Vagina (tissue), 2 donors: ENCODE measurements around the gene ASAP2.

Source experiments
- POLR2A ChIP-seq, 2 donors: fragments of 450-650 bp; IDR thresholded peaks; one replicate each; pipeline ENCODE4 v1.6.1; 2017; ENCODE audit warnings: antibody characterized with exemption in 2 of 2, mild to moderate bottlenecking in 2 of 2, moderate library complexity in 2 of 2
- POLR2AphosphoS5 ChIP-seq, 2 donors: sonication (generic); formaldehyde crosslinking; IDR thresholded peaks; one replicate each; pipeline ENCODE4 v1.9.0; 2017; ENCODE audit warnings: antibody characterized with exemption in 2 of 2, mild to moderate bottlenecking in 2 of 2, low read depth in 1 of 2; ENCODE audit not compliant: insufficient read depth in 1 of 2
- TF ChIP-seq, protein P1 (sequence below), 3 experiments: fragments of 450-650 bp in 2 of 3; fragments of 200-600 bp in 1 of 3; sonication (generic) in 1 of 3; IDR thresholded peaks; one replicate each; pipeline ENCODE4 v1.5.1; 2017 to 2019; ENCODE audit warnings: antibody characterized with exemption in 3 of 3, mild to moderate bottlenecking in 2 of 3, moderate library complexity in 2 of 3

DNA sequence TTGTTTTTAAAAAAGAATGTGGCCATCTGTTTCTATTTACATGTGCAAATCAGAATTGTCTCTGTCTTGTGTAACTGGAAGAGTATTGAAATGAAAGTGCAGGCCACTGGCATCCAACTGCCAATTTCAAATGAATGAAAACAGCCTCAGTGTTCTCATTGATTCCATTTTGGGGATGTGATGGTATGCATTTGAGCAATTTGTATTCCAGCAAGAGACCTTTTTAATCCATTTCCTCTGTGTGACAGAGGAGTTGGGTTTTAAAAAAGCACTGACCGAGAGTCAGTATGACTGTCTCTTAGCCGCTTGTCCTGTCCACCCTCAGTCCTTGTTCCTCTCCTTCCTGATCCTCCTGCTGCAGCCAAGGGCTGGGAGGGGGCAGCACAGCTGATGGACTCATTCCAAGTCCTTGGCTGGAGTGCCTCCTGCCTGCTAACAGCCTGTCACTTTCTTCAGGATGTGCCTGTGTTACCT is 50.0 kb downstream of the ASAP2 start:
- TF ChIP-seq, protein P1, sequence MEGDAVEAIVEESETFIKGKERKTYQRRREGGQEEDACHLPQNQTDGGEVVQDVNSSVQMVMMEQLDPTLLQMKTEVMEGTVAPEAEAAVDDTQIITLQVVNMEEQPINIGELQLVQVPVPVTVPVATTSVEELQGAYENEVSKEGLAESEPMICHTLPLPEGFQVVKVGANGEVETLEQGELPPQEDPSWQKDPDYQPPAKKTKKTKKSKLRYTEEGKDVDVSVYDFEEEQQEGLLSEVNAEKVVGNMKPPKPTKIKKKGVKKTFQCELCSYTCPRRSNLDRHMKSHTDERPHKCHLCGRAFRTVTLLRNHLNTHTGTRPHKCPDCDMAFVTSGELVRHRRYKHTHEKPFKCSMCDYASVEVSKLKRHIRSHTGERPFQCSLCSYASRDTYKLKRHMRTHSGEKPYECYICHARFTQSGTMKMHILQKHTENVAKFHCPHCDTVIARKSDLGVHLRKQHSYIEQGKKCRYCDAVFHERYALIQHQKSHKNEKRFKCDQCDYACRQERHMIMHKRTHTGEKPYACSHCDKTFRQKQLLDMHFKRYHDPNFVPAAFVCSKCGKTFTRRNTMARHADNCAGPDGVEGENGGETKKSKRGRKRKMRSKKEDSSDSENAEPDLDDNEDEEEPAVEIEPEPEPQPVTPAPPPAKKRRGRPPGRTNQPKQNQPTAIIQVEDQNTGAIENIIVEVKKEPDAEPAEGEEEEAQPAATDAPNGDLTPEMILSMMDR (IDR thresholded peaks at IDR 0.05), result no peak
- no peak for TF ChIP-seq POLR2AphosphoS5 (IDR thresholded peaks at IDR 0.05; ENCODE audit: insufficient read depth in 1 of 2, low read depth in 1 of 2)
- no peak for TF ChIP-seq POLR2A (IDR thresholded peaks at IDR 0.05)
